Ovary (tissue), 9 donors: ENCODE measurements around the gene ZNF652. TPM values are rescaled to one million over a fixed set of nuclear protein-coding genes. Genes with fewer than 3 reads are reported as not detected.

Experiments used
- DNase-seq, 5 donors: peaks; one replicate each; pipeline ENCODE4 v3.0.0-alpha.2; 2019 to 2020
- H3K27ac ChIP-seq, 2 donors: fragments of 200-600 bp; one replicate each; pipeline versions ENCODE4 v1.5.1 to v1.8.0; 2019 to 2022
- H3K27me3 ChIP-seq: fragments of 200-600 bp; one replicate; pipeline ENCODE4 v1.8.0; 2022
- H3K36me3 ChIP-seq: fragments of 200-600 bp; sonication (generic); one replicate; pipeline ENCODE4 v1.5.1; 2019
- H3K4me1 ChIP-seq: one replicate; pipeline ENCODE4 v1.8.1; 2013; ENCODE audit warnings: mild to moderate bottlenecking, moderate library complexity; ENCODE audit not compliant: insufficient read depth
- H3K4me3 ChIP-seq: fragments of 200-600 bp; sonication (generic); one replicate; pipeline ENCODE4 v1.5.1; 2017
- H3K9me3 ChIP-seq, 2 donors: fragments of 200-600 bp in 1 of 2; sonication (generic) in 1 of 2; one replicate each; pipeline versions ENCODE4 v1.5.1 to v1.8.1; 2013 to 2019; ENCODE audit warnings: mild to moderate bottlenecking in 1 of 2, moderate library complexity in 1 of 2
- EP300 ChIP-seq: sonication (generic); formaldehyde crosslinking; IDR thresholded peaks from one replicate; pipeline ENCODE4 v1.6.1; 2017; ENCODE audit warnings: antibody characterized with exemption
- POLR2A ChIP-seq: fragments of 450-650 bp; IDR thresholded peaks from one replicate; pipeline ENCODE4 v1.6.1; 2017; ENCODE audit warnings: antibody characterized with exemption, mild to moderate bottlenecking, moderate library complexity
- WGBS, 3 donors: extraction: QIAGEN DNeasy Blood & Tissue Kit in 1 of 3; methylation state at CpG; one replicate each; pipeline versions ENCODE4 v1.1.5 to v1.1.7; 2013 to 2017; 5-methylcytosine and 5-hydroxymethylcytosine counted together
- intact Hi-C, 4 donors: fragments of 100-400 bp; cut with DNase I; formaldehyde crosslinking; loops; one replicate each; pipeline versions ENCODE4 v1.11.0 to v1.15.1; 2022 to 2023
- polyA plus RNA-seq, 2 donors: library from polyadenylated mRNA; stranded (reverse); fragments of 200-250 nt in 1 of 2; fragments of 350-450 nt in 1 of 2; fragmentation: Illumina TruSeq in 1 of 2; extraction: RNeasy Lipid Tissue Mini Kit (QIAGEN cat#74804) in 1 of 2; gene quantifications; one replicate each; pipeline ENCODE4 v1.2.3, GENCODE V29; 2013 to 2014
- total RNA-seq, 7 donors: library from RNA; depleted of rRNA in 2 of 7; stranded (reverse); fragments of >200 nt in 2 of 7; fragmentation: NEBNext Ultra II Directional in 3 of 7; extraction: Animal tissue kit (Norgen Biotek cat#: 25700) in 3 of 7; gene quantifications; one replicate each; pipeline versions ENCODE4 v1.1.0 to v1.2.4, GENCODE V29; 2016 to 2023
- TF ChIP-seq, protein P1 (sequence below), 3 donors: fragments of 450-650 bp in 2 of 3; fragments of 200-600 bp in 1 of 3; IDR thresholded peaks; one replicate each; pipeline versions ENCODE4 v1.5.1 to v1.8.0; 2016 to 2022; ENCODE audit warnings: antibody characterized with exemption in 3 of 3, mild to moderate bottlenecking in 1 of 3
- donor health status: DM: no; HTN: no; CAD: no; lungs with moderate emphysema.
- donor health status: DM: no; HTN: no; CAD: no.
- donor health status: Bipolar disorder and iron deficiency.
- donor health status: DM: yes; HTN: yes; CAD: no.
- donor health status: DM: no; HTN: no; CAD: no.
- donor health status: DM: yes; HTN: yes; CAD: no.

Gene ZNF652
- total and polyA plus RNA-seq, 9 donors, result 17.1 to 60.9 (median 48.8) TPM

DNA sequence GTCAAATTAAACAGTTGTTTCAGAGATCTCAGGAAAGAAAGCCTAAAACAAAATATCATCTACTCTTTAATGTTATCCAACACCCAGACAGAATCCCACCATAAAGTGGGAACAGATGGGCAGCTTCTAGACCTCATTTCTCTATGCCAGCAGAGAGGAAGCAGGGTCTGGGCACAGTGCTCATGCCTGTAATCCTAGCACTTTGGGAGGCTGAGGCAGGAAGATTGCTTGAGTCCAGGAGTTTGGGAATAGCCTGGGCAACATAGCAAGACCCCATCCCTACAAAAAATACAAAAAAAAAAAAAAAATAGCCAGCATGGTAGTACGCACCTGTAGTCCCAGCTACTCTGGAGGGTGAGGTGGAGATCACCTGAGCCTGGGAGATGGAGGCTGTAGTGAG lies 13.5 kb upstream of the ZNF652 start:
- Histone ChIP-seq H3K27ac (no peak overlapping the region), H3K9me3 (no peaks in the 10 kb centered on the region), H3K4me3 (no peak overlapping the region), H3K27me3 (no peaks in the 10 kb centered on the region), H3K4me1 (no peaks in the 10 kb centered on the region), H3K36me3 (no peaks in the 10 kb centered on the region)
- intact Hi-C loops, result no loop called here
- TF ChIP-seq POLR2A, result no peak
- no peak for TF ChIP-seq EP300
- TF ChIP-seq, protein P1, sequence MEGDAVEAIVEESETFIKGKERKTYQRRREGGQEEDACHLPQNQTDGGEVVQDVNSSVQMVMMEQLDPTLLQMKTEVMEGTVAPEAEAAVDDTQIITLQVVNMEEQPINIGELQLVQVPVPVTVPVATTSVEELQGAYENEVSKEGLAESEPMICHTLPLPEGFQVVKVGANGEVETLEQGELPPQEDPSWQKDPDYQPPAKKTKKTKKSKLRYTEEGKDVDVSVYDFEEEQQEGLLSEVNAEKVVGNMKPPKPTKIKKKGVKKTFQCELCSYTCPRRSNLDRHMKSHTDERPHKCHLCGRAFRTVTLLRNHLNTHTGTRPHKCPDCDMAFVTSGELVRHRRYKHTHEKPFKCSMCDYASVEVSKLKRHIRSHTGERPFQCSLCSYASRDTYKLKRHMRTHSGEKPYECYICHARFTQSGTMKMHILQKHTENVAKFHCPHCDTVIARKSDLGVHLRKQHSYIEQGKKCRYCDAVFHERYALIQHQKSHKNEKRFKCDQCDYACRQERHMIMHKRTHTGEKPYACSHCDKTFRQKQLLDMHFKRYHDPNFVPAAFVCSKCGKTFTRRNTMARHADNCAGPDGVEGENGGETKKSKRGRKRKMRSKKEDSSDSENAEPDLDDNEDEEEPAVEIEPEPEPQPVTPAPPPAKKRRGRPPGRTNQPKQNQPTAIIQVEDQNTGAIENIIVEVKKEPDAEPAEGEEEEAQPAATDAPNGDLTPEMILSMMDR (IDR thresholded peaks at IDR 0.05), result no peak
- DNase-seq, result no peak
- WGBS, 3 donors, result 97 to 100% (median 100%) methylated on average over 1 of the region's 1 CpG

DNA sequence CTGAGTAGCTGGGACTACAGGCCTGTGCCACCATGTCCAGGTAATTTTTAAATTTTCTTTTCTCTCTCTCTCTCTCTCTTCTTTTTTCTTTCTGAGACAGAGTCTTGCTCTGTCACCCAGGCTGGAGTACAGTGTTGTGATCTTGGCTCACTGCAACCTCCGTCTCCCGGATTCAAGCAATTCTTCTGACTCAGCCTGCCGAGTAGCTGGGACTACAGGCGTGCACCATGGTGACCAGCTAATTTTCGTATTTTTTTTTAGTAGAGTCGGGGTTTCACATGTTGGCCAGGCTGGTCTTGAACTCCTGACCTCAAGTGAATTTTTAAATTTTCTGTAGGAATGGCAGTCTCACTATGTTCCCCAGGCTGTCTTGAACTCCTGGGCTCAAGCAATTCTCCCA lies 11.1 kb upstream of the ZNF652 start:
- DNase-seq, result no peak
- Histone ChIP-seq H3K4me1 (no peaks in the 10 kb centered on the region), H3K9me3 (no peaks in the 10 kb centered on the region), H3K27ac (no peak overlapping the region), H3K4me3 (no peak overlapping the region), H3K27me3 (no peaks in the 10 kb centered on the region), H3K36me3 (no peaks in the 10 kb centered on the region)
- intact Hi-C loops, result no loop called here
- TF ChIP-seq POLR2A (no peak), EP300 (no peak)
- TF ChIP-seq, protein P1 (IDR thresholded peaks at IDR 0.05), result no peak
- WGBS, 3 donors, result 85 to 97% (median 86%) methylated on average over 6 of the region's 6 CpGs

DNA sequence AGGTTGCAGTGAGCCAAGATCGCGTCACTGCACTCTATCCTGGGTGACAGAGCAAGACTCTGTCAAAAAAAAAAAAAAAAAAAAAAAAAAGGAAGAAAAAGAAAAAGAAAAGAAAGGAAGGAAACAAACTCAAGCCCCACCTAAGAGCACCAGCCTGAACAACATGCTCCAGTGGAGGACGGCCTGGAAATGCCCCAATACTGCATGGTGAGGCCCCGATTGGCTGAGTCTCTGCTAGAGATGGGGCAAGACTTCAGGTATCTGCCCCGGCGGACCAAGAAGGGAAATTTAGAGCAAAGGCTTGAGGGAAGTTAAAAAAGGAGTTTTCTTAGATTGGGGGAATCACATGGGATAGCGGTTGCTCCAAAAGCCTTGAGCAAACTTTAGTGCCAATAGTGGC lies 10.4 kb upstream of the ZNF652 start:
- Histone ChIP-seq H3K27me3 (no peaks in the 10 kb centered on the region), H3K9me3 (no peaks in the 10 kb centered on the region), H3K36me3 (no peaks in the 10 kb centered on the region), H3K4me3 (no peak overlapping the region), H3K27ac (no peak overlapping the region), H3K4me1 (no peaks in the 10 kb centered on the region)
- DNase-seq, result no peak
- TF ChIP-seq EP300 (no peak), POLR2A (no peak)
- TF ChIP-seq, protein P1 (IDR thresholded peaks at IDR 0.05), result no peak
- WGBS, 3 donors, result 80 to 91% (median 88%) methylated on average over 7 of the region's 7 CpGs
- intact Hi-C loops, result no loop called here

DNA sequence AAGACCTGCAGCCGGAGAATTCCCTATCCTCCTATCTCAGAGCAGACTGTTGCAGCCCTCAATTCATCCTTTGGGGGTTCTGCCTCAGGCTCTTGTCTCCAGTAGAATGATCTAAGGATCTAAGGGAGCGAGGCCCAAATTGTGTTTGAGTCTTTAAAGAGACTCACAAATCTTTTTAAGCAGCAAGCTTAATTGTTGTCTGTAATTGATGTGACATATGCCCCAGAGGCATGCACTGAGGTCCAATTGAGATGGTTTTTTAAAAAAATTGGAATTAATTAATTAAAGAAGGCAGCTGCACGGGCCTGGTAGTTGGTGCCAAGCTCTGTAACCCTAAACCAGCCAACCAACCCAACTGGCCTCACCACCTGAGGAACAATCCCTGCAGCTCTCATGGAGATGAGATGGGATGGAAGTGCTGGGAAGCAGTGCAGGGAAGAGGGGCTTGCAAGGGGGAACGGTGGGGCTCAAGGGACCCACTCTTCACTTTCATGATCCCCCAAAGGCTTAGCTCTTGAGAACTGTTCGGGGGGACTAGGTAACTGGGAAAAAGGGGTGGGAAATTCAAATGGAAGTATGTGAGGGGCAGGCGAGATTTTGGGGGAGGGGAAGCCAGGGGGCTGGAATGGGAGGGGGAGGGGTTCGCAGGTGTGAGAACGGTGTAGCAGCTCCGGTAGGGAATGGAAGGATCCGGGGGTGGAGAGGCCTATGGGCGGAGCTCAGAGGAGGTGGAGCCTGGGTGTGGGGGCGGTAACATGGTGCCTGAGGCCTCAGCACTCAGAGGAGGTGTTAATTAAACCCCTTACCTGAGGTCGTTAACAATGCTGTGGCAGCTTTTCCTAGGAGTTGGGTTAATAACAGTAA lies 9.2 kb upstream of the ZNF652 start:
- TF ChIP-seq POLR2A (no peak), EP300 (no peak)
- TF ChIP-seq, protein P1 (IDR thresholded peaks at IDR 0.05), result no peak
- H3K4me3 ChIP-seq, result no peak overlapping the region
- H3K27ac ChIP-seq, result no peak overlapping the region
- no peaks in the 10 kb centered on the region for H3K9me3 ChIP-seq
- no peaks in the 10 kb centered on the region for H3K36me3 ChIP-seq
- no peaks in the 10 kb centered on the region for H3K4me1 ChIP-seq
- 48 to 52% (median 50%) methylated on average over 13 of the region's 13 CpGs for WGBS, 3 donors
- H3K27me3 ChIP-seq, result no peaks in the 10 kb centered on the region
- DNase-seq, result no peak
- intact Hi-C loops, result no loop called here
